DND-41 (cell line): Measurements from ENCODE around the gene SLC27A3.

Experiments used
- EZH2 ChIP-seq: IDR thresholded peaks from 3 replicates; pipeline ENCODE4 v1.6.1; 2012; ENCODE audit warnings: borderline replicate concordance, low read depth, mild to moderate bottlenecking, moderate library complexity, low read length, inconsistent platforms; ENCODE audit not compliant: severe bottlenecking
- TF ChIP-seq, protein P1 (sequence below): IDR thresholded peaks from 2 replicates; pipeline ENCODE4 v1.5.1; 2012; ENCODE audit warnings: borderline replicate concordance, low read length, moderate library complexity, mild to moderate bottlenecking; ENCODE audit not compliant: poor library complexity, severe bottlenecking; ENCODE audit errors: extremely low read depth

DNA sequence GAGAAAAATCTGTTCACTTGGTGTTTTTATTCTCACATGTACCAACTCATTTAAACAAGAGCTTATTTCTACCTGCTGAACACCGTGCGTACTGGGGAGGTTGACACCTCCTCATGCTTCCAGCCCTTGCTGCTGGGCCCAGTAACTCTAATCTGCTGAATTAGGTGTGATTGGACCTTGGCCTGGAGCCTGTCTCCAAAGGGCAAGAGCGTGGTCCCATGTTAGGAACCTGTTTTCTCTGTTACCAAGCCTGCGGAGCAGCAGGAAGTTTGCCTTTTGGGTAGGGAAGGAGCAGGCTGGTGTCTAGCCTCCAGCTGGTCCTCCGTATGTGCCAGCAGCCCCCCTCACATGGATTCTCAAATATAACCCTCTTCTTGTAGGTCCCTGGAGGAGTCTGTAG is 10.9 kb upstream of the SLC27A3 start:
- TF ChIP-seq, protein P1, sequence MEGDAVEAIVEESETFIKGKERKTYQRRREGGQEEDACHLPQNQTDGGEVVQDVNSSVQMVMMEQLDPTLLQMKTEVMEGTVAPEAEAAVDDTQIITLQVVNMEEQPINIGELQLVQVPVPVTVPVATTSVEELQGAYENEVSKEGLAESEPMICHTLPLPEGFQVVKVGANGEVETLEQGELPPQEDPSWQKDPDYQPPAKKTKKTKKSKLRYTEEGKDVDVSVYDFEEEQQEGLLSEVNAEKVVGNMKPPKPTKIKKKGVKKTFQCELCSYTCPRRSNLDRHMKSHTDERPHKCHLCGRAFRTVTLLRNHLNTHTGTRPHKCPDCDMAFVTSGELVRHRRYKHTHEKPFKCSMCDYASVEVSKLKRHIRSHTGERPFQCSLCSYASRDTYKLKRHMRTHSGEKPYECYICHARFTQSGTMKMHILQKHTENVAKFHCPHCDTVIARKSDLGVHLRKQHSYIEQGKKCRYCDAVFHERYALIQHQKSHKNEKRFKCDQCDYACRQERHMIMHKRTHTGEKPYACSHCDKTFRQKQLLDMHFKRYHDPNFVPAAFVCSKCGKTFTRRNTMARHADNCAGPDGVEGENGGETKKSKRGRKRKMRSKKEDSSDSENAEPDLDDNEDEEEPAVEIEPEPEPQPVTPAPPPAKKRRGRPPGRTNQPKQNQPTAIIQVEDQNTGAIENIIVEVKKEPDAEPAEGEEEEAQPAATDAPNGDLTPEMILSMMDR: no peak
- no peak for TF ChIP-seq EZH2
